Peyer's patch (tissue), 4 donors: ENCODE results near the gene FN1. TPM values are rescaled to one million over a fixed set of nuclear protein-coding genes. Genes with fewer than 3 reads are reported as not detected.

Source experiments
- DNase-seq, 3 donors: peaks; one replicate each; pipeline ENCODE4 v3.0.0-alpha.2; 2017 to 2019
- H3K27ac ChIP-seq, 4 donors: fragments of 200-600 bp; sonication (generic); one replicate each; pipeline ENCODE4 v1.5.1; 2016 to 2019
- H3K27me3 ChIP-seq, 2 donors: fragments of 200-600 bp; sonication (generic); one replicate each; pipeline ENCODE4 v1.5.1; 2019
- H3K36me3 ChIP-seq, 3 donors: fragments of 200-600 bp; sonication (generic); one replicate each; pipeline ENCODE4 v1.5.1; 2016 to 2019
- H3K4me1 ChIP-seq, 4 donors: fragments of 200-600 bp; sonication (generic); one replicate each; pipeline ENCODE4 v1.5.1; 2016 to 2019
- H3K4me3 ChIP-seq, 4 donors: fragments of 200-600 bp; sonication (generic); 1 replicate in 3 of 4; 2 replicates in 1 of 4; pipeline ENCODE4 v1.5.1; 2016 to 2019; ENCODE audit warnings: mild to moderate bottlenecking in 1 of 4
- H3K9me3 ChIP-seq, 4 donors: fragments of 200-600 bp; sonication (generic); one replicate each; pipeline ENCODE4 v1.5.1; 2016 to 2019; ENCODE audit warnings: mild to moderate bottlenecking in 1 of 4
- POLR2A ChIP-seq, 2 donors: fragments of 450-650 bp; IDR thresholded peaks; one replicate each; pipeline ENCODE4 v1.5.1; 2017; ENCODE audit warnings: antibody characterized with exemption in 2 of 2, mild to moderate bottlenecking in 2 of 2, moderate library complexity in 2 of 2
- total RNA-seq, 4 donors: library from RNA; depleted of rRNA; stranded (reverse); fragments of >200 nt; gene quantifications; one replicate each; pipeline ENCODE4 v1.1.0, GENCODE V29; 2016
- TF ChIP-seq, protein P1 (sequence below), 6 experiments: fragments of 450-650 bp in 4 of 6; fragments of 200-600 bp in 2 of 6; sonication (generic) in 1 of 6; IDR thresholded peaks; one replicate each; pipeline ENCODE4 v1.5.1; 2017 to 2019; ENCODE audit warnings: antibody characterized with exemption in 6 of 6, mild to moderate bottlenecking in 3 of 6, moderate library complexity in 1 of 6

The FN1 gene
- total RNA-seq, 4 donors from 2014 or later: 28.0 to 152 (median 72.8) TPM

- TF ChIP-seq, protein P1, sequence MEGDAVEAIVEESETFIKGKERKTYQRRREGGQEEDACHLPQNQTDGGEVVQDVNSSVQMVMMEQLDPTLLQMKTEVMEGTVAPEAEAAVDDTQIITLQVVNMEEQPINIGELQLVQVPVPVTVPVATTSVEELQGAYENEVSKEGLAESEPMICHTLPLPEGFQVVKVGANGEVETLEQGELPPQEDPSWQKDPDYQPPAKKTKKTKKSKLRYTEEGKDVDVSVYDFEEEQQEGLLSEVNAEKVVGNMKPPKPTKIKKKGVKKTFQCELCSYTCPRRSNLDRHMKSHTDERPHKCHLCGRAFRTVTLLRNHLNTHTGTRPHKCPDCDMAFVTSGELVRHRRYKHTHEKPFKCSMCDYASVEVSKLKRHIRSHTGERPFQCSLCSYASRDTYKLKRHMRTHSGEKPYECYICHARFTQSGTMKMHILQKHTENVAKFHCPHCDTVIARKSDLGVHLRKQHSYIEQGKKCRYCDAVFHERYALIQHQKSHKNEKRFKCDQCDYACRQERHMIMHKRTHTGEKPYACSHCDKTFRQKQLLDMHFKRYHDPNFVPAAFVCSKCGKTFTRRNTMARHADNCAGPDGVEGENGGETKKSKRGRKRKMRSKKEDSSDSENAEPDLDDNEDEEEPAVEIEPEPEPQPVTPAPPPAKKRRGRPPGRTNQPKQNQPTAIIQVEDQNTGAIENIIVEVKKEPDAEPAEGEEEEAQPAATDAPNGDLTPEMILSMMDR (IDR thresholded peaks at IDR 0.05): no peak
- no peak for TF ChIP-seq POLR2A (IDR thresholded peaks at IDR 0.05)
- no peak for DNase-seq
- H3K4me3 ChIP-seq: no peak overlapping the region
- no peaks in the 10 kb centered on the region for H3K36me3 ChIP-seq
- H3K27ac ChIP-seq: no peak overlapping the region
- no peaks in the 10 kb centered on the region for H3K27me3 ChIP-seq
- no peaks in the 10 kb centered on the region for H3K4me1 ChIP-seq
- no peaks in the 10 kb centered on the region for H3K9me3 ChIP-seq
Measured at GRCh38 chr2:215415820-215416577, 19.9 kb downstream of the FN1 start.

DNA sequence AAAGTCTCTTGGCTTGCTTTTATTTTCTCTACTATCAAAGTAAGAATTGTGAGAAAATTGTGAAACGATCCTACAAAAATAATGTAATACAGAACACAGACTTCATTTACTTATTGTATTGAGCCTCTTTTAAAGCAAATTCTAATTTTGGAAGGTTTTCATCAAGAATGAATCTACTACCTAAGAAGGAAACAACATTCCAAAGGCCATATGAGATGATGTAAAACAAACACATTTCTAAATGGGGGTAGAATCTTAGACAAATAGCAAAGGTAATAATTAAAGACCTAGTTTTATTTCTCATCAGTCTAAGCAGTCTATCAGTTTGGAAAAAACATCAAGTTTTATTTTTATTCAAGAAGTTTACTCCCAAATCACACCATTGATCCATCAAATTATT lies 20.6 kb downstream of the FN1 start:
- Histone ChIP-seq H3K27ac (no peak overlapping the region), H3K4me3 (no peak overlapping the region), H3K9me3 (no peaks in the 10 kb centered on the region), H3K4me1 (no peaks in the 10 kb centered on the region), H3K36me3 (no peaks in the 10 kb centered on the region), H3K27me3 (no peaks in the 10 kb centered on the region)
- no peak for DNase-seq
- no peak for TF ChIP-seq POLR2A (IDR thresholded peaks at IDR 0.05)
- TF ChIP-seq, protein P1 (IDR thresholded peaks at IDR 0.05): no peak

DNA sequence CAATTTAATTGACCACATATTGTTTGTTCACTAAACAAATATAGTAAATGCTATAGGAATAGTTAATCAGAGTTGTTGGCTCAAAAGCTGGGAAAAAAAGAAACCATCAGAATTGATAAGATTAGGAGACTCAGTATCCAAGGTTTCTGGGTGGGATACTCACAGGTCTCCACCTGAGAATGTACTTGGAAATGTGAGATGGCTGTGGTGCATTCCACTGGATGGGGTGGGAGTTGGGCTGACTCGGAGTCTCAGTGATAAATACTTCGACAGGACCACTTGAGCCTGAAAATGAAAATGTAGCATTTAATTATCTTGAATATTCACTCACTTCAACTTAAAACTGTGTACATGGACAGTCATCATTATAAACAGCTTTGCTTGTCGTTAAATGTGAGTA lies 21.2 kb downstream of the FN1 start:
- DNase-seq: no peak
- H3K9me3 ChIP-seq: no peaks in the 10 kb centered on the region
- no peak overlapping the region for H3K27ac ChIP-seq
- no peaks in the 10 kb centered on the region for H3K4me1 ChIP-seq
- no peak for TF ChIP-seq POLR2A (IDR thresholded peaks at IDR 0.05)
- TF ChIP-seq, protein P1 (IDR thresholded peaks at IDR 0.05): no peak
- no peaks in the 10 kb centered on the region for H3K27me3 ChIP-seq
- H3K4me3 ChIP-seq: no peak overlapping the region
- H3K36me3 ChIP-seq: peaks cover 0 to 4% (median 0%) of the 10 kb centered on the region in 3 donors

GRCh38 chr2:215413974-215414373 lies 21.9 kb downstream of the FN1 start:
- DNase-seq: no peak
- H3K27me3 ChIP-seq: no peaks in the 10 kb centered on the region
- TF ChIP-seq, protein P1 (IDR thresholded peaks at IDR 0.05): no peak
- TF ChIP-seq POLR2A (IDR thresholded peaks at IDR 0.05): no peak
- no peak overlapping the region for H3K4me3 ChIP-seq
- H3K27ac ChIP-seq: no peak overlapping the region
- peaks cover 0 to 11% (median 0%) of the 10 kb centered on the region in 3 donors for H3K36me3 ChIP-seq
- H3K9me3 ChIP-seq: no peaks in the 10 kb centered on the region
- H3K4me1 ChIP-seq: no peaks in the 10 kb centered on the region

DNA sequence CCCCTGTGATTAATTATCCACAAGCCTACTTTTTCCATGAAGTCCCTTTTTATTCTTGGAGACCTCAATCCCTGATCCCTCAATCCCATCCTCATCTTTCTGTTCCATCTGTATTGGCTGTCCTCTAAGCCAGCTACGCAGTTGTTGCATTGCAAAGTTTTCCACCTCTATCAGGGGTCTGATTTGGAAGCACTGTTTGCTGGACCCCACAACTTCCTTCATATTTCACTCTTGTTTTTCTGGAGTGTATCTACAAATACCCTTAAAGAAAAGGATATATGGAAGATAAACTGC lies 22.4 kb downstream of the FN1 start:
- no peak overlapping the region for H3K27ac ChIP-seq
- H3K9me3 ChIP-seq: no peaks in the 10 kb centered on the region
- no peaks in the 10 kb centered on the region for H3K4me1 ChIP-seq
- peaks cover 0 to 16% (median 0%) of the 10 kb centered on the region in 3 donors for H3K36me3 ChIP-seq
- no peak for DNase-seq
- TF ChIP-seq POLR2A (IDR thresholded peaks at IDR 0.05): no peak
- TF ChIP-seq, protein P1 (IDR thresholded peaks at IDR 0.05): no peak
- no peak overlapping the region for H3K4me3 ChIP-seq
- no peaks in the 10 kb centered on the region for H3K27me3 ChIP-seq
